Keratinocyte (primary cell): ENCODE results near the gene TRAPPC8. TPM values are rescaled to one million over a fixed set of nuclear protein-coding genes. Genes with fewer than 3 reads are reported as not detected.
"Not testable (repeated sequence)": the region's sequence is repeated elsewhere in the genome, so short reads cannot be mapped to it uniquely, and the experiment has no call there.

Source experiments
- DNase-seq: peaks from one replicate; pipeline ENCODE4 v3.0.0-alpha.2; 2011; ENCODE audit warnings: low read depth, missing footprints, low spot score
- FAIRE-seq: peaks from 2 replicates; lab custom pipeline; 2011; peaks lifted over from hg19 to GRCh38; lab: Jason Lieb, UNC
- H2AFZ ChIP-seq: 2 replicates; pipeline ENCODE4 v1.6.0; 2012; ENCODE audit warnings: low read length, control low read depth, inconsistent platforms; ENCODE audit not compliant: control insufficient read depth
- H3K27ac ChIP-seq: 2 replicates; pipeline ENCODE4 v1.5.1; 2011; ENCODE audit warnings: low read length; ENCODE audit not compliant: control insufficient read depth, insufficient read depth
- H3K27me3 ChIP-seq: 3 replicates; pipeline ENCODE4 v1.6.0; 2011; ENCODE audit warnings: low read length; ENCODE audit not compliant: control insufficient read depth, insufficient read depth; ENCODE audit errors: extremely low read depth
- H3K36me3 ChIP-seq, 2 experiments: 2 replicates in 1 of 2; 3 replicates in 1 of 2; pipeline ENCODE4 v1.5.1; 2011; ENCODE audit warnings: low read length in 2 of 2, mild to moderate bottlenecking in 1 of 2; ENCODE audit not compliant: control insufficient read depth in 2 of 2, insufficient read depth in 2 of 2; ENCODE audit errors: extremely low read depth in 1 of 2
- H3K4me1 ChIP-seq: 3 replicates; pipeline ENCODE4 v1.5.1; 2011; ENCODE audit warnings: low read length; ENCODE audit not compliant: control insufficient read depth, insufficient read depth; ENCODE audit errors: extremely low read depth
- H3K4me2 ChIP-seq: 3 replicates; pipeline ENCODE4 v1.6.0; 2011; ENCODE audit warnings: low read depth, low read length; ENCODE audit not compliant: control insufficient read depth, insufficient read depth; ENCODE audit errors: extremely low read depth
- H3K4me3 ChIP-seq, 3 experiments: fragments of 200-600 bp in 1 of 3; sonication (generic) in 1 of 3; 2 replicates in 2 of 3; 3 replicates in 1 of 3; pipeline ENCODE4 v1.5.1; 2011 to 2016; ENCODE audit warnings: low read length in 3 of 3, mild to moderate bottlenecking in 3 of 3, control low read depth in 2 of 3, inconsistent platforms in 1 of 3, low read depth in 1 of 3, mixed read lengths in 1 of 3, mixed run types in 1 of 3, moderate library complexity in 1 of 3; ENCODE audit not compliant: control insufficient read depth in 2 of 3, insufficient read depth in 2 of 3; ENCODE audit errors: extremely low read depth in 1 of 3
- H3K79me2 ChIP-seq: 2 replicates; pipeline ENCODE4 v1.6.0; 2012; ENCODE audit warnings: low read length; ENCODE audit not compliant: control insufficient read depth, insufficient read depth
- H3K9ac ChIP-seq: 3 replicates; pipeline ENCODE4 v1.6.0; 2011; ENCODE audit warnings: low read length; ENCODE audit not compliant: control insufficient read depth, insufficient read depth; ENCODE audit errors: extremely low read depth
- H3K9me1 ChIP-seq: 3 replicates; pipeline ENCODE4 v1.6.0; 2011; ENCODE audit warnings: low read length; ENCODE audit not compliant: control insufficient read depth, insufficient read depth; ENCODE audit errors: extremely low read depth
- H3K9me3 ChIP-seq: 2 replicates; pipeline ENCODE4 v1.5.1; 2012; ENCODE audit warnings: low read depth, low read length; ENCODE audit not compliant: control insufficient read depth
- H4K20me1 ChIP-seq: 3 replicates; pipeline ENCODE4 v1.6.0; 2011; ENCODE audit warnings: low read length; ENCODE audit not compliant: control insufficient read depth, insufficient read depth; ENCODE audit errors: extremely low read depth
- EZH2 ChIP-seq: IDR thresholded peaks from one replicate; pipeline ENCODE4 v1.6.1; 2012; ENCODE audit warnings: inconsistent platforms, mild to moderate bottlenecking, low read length, moderate library complexity
- dilution Hi-C: fragments of 300-500 bp; cut with MboI; formaldehyde crosslinking; loops from one replicate; pipeline ENCODE4 v1.7.0; 2020; ENCODE audit warnings: low sequenced_read_pairs; ENCODE audit not compliant: extremely low pct_ligation_motif_present
- polyA plus RNA-seq, 5 experiments: library from polyadenylated mRNA; depleted of rRNA in 3 of 5; stranded (reverse) in 3 of 5; stranded (forward) in 1 of 5; unstranded in 1 of 5; fragments of >200 nt; gene quantifications; 1 replicate in 1 of 5; 2 replicates in 3 of 5; 3 replicates in 1 of 5; pipeline versions ENCODE4 v1.2.1 to v1.2.3, GENCODE V29; 2011 to 2012; ENCODE audit warnings: missing spikeins in 2 of 5, low read depth in 1 of 5, low replicate concordance in 1 of 5
- TF ChIP-seq, protein P1 (sequence below), 3 experiments: IDR thresholded peaks in 1 of 3; conservative IDR thresholded peaks in 1 of 3; optimal IDR thresholded peaks in 1 of 3; 2 replicates in 2 of 3; 3 replicates in 1 of 3; pipeline versions ENCODE3 to v1.5.1; 2011; ENCODE audit warnings: low read length in 3 of 3, mild to moderate bottlenecking in 3 of 3, moderate library complexity in 2 of 3, control low read depth in 1 of 3, inconsistent platforms in 1 of 3; ENCODE audit not compliant: insufficient read depth in 2 of 3; ENCODE audit errors: extremely low read depth in 1 of 3

TRAPPC8 gene
- polyA plus RNA-seq, 1 donor (not counting 4 experiments of a cell fraction or from before 2014, with no cell fraction given): 64.8 TPM

DNA sequence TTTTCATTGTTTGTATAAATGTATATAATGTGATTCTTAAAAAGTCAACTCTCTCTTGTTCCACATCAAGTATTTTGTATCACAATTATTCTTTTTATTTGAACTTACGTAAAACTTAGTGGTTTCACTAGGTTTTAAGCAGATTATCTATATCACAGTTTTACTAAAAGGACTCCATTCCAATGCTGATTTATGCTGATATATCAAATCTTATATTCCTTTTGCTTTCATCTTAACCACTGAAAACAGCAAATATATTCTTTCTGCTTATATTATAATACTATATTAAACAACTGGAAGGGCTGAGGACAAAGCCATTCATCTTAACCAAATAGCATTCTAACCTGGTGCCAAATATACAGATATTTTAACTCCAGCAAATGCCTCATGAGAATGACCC, 24.2 kb downstream of the TRAPPC8 start:
- no peak for TF ChIP-seq EZH2
- TF ChIP-seq, protein P1, sequence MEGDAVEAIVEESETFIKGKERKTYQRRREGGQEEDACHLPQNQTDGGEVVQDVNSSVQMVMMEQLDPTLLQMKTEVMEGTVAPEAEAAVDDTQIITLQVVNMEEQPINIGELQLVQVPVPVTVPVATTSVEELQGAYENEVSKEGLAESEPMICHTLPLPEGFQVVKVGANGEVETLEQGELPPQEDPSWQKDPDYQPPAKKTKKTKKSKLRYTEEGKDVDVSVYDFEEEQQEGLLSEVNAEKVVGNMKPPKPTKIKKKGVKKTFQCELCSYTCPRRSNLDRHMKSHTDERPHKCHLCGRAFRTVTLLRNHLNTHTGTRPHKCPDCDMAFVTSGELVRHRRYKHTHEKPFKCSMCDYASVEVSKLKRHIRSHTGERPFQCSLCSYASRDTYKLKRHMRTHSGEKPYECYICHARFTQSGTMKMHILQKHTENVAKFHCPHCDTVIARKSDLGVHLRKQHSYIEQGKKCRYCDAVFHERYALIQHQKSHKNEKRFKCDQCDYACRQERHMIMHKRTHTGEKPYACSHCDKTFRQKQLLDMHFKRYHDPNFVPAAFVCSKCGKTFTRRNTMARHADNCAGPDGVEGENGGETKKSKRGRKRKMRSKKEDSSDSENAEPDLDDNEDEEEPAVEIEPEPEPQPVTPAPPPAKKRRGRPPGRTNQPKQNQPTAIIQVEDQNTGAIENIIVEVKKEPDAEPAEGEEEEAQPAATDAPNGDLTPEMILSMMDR (optimal IDR thresholded peaks at IDR 0.05 in 1 of 3, IDR thresholded peaks at IDR 0.05 in 1 of 3, conservative IDR thresholded peaks at IDR 0.05 in 1 of 3; ENCODE audit: extremely low read depth in 1 of 3, insufficient read depth in 2 of 3, low read length in 3 of 3): no peak
- Histone ChIP-seq H3K79me2 (peaks cover 18% of the 10 kb centered on the region), H4K20me1 (no peaks in the 10 kb centered on the region), H3K4me1 (no peaks in the 10 kb centered on the region), H2AFZ (no peak overlapping the region), H3K4me3 (no peak overlapping the region), H3K9me3 (no peaks in the 10 kb centered on the region), H3K9ac (no peak overlapping the region), H3K9me1 (no peaks in the 10 kb centered on the region), H3K27ac (no peak overlapping the region), H3K4me2 (no peak overlapping the region), H3K36me3 (peaks cover 2 to 8% of the 10 kb centered on the region in 2 experiments), H3K27me3 (no peaks in the 10 kb centered on the region)
- dilution Hi-C loops: no loop called here
- no peak for FAIRE-seq
- DNase-seq: no peak

DNA sequence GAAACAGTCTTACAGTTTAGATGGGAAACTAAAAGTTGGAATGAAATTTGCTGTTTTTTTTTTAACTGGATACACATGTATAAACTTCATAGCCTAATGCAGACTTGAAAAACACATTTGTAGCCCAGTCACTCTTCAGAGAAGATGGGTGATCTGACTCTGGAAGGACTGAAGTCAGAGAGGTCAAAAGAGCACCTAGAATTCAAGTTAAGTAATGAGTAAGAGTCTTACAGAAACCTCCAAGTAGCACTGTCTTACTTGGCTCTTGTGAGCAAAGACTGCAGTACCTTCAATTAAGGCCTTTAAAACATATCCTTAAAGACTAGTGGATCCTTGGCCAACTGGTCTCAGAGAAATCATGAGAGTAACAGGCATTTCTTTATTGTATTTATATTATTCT, 41.9 kb downstream of the TRAPPC8 start:
- FAIRE-seq: no peak
- Histone ChIP-seq H3K9me1 (no peaks in the 10 kb centered on the region), H3K79me2 (no peaks in the 10 kb centered on the region), H4K20me1 (no peaks in the 10 kb centered on the region), H3K9me3 (no peaks in the 10 kb centered on the region), H3K27ac (no peak overlapping the region), H3K4me3 (no peak overlapping the region), H3K4me2 (no peak overlapping the region), H3K36me3 (peaks cover 9 to 12% of the 10 kb centered on the region in 2 experiments), H3K9ac (no peak overlapping the region), H3K4me1 (no peaks in the 10 kb centered on the region), H2AFZ (no peak overlapping the region), H3K27me3 (no peaks in the 10 kb centered on the region)
- TF ChIP-seq, protein P1 (optimal IDR thresholded peaks at IDR 0.05 in 1 of 3, IDR thresholded peaks at IDR 0.05 in 1 of 3, conservative IDR thresholded peaks at IDR 0.05 in 1 of 3; ENCODE audit: extremely low read depth in 1 of 3, insufficient read depth in 2 of 3, low read length in 3 of 3): no peak
- no peak for TF ChIP-seq EZH2
- dilution Hi-C loops: no loop called here
- no peak for DNase-seq

DNA sequence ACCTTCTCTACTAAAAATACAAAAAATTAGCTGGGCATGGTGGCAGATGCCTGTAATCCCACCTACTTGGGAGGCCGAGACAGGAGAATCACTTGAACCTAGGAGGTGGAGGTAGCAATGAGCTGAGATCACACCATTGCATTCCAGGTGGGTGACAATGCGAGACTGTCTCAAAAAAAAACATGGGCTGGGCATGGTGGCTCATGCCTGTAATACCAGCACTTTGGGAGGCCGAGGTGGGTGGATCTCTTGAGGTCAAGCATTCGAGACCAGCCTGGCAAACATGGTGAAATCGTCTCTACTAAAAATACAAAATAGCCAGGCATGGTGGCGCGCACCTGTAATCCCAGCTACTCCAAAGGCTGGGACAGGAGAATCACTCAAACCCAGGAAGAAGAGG, 43.2 kb downstream of the TRAPPC8 start:
- dilution Hi-C loops, H3K27ac ChIP-seq, H3K4me3 ChIP-seq, H3K27me3 ChIP-seq, H3K4me1 ChIP-seq, FAIRE-seq, H3K9me3 ChIP-seq, H3K4me2 ChIP-seq, H3K9me1 ChIP-seq, DNase-seq, H2AFZ ChIP-seq, H3K9ac ChIP-seq, H4K20me1 ChIP-seq, H3K79me2 ChIP-seq: not testable (repeated sequence)
- peaks cover 7 to 11% of the 10 kb centered on the region in 2 experiments for H3K36me3 ChIP-seq
